ENCODE data around the gene PALM2AKAP2. TPM values are rescaled to one million over a fixed set of nuclear protein-coding genes. Genes with fewer than 3 reads are reported as not detected.

PALM2AKAP2 gene
- total RNA-seq, 2 experiments from 2014 or later, result not detected

GRCh38 chr9:109796078-109796477, 16.1 kb downstream of the PALM2AKAP2 start:
- H3K27me3 Mint-ChIP-seq (ENCODE audit: low read depth), result peaks cover 2% of the 10 kb centered on the region
- no peaks in the 10 kb centered on the region for H3K36me3 Mint-ChIP-seq (ENCODE audit: low read depth)
- ChIA-PET CTCF (no interaction called here), POLR2A (no interaction called here)
- H3K27ac Mint-ChIP-seq, result no peak overlapping the region
- H3K9me3 Mint-ChIP-seq (ENCODE audit: insufficient read depth), result no peaks in the 10 kb centered on the region
- ATAC-seq (no peak), DNase-seq (no peak)
- no peaks in the 10 kb centered on the region for H3K4me1 Mint-ChIP-seq (ENCODE audit: low read depth)
- no peak overlapping the region for H3K4me3 Mint-ChIP-seq

- DNase-seq (no peak), ATAC-seq (no peak)
- no peaks in the 10 kb centered on the region for H3K36me3 Mint-ChIP-seq (ENCODE audit: low read depth)
- ChIA-PET POLR2A (no interaction called here), CTCF (no interaction called here)
- no peaks in the 10 kb centered on the region for H3K9me3 Mint-ChIP-seq (ENCODE audit: insufficient read depth)
- no peaks in the 10 kb centered on the region for H3K4me1 Mint-ChIP-seq (ENCODE audit: low read depth)
- no peak overlapping the region for H3K4me3 Mint-ChIP-seq
- H3K27me3 Mint-ChIP-seq (ENCODE audit: low read depth), result peaks cover 2% of the 10 kb centered on the region
- H3K27ac Mint-ChIP-seq, result no peak overlapping the region
Measured at GRCh38 chr9:109797006-109797405, 17.0 kb downstream of the PALM2AKAP2 start.

- CTCF ChIA-PET, result no interaction called here
- DNase-seq (no peak), ATAC-seq (no peak)
- H3K27me3 Mint-ChIP-seq (ENCODE audit: low read depth), result peaks cover 2% of the 10 kb centered on the region
- H3K4me1 Mint-ChIP-seq (ENCODE audit: low read depth), result no peaks in the 10 kb centered on the region
- H3K27ac Mint-ChIP-seq, result no peak overlapping the region
- no peaks in the 10 kb centered on the region for H3K36me3 Mint-ChIP-seq (ENCODE audit: low read depth)
- POLR2A ChIA-PET, result no interaction called here
- no peak overlapping the region for H3K4me3 Mint-ChIP-seq
- no peaks in the 10 kb centered on the region for H3K9me3 Mint-ChIP-seq (ENCODE audit: insufficient read depth)
Measured at GRCh38 chr9:109797509-109797908, 17.5 kb downstream of the PALM2AKAP2 start.

GRCh38 chr9:109799141-109799540, 19.1 kb downstream of the PALM2AKAP2 start:
- Mint-ChIP-seq H3K9me3 (ENCODE audit: insufficient read depth) (no peaks in the 10 kb centered on the region), H3K36me3 (ENCODE audit: low read depth) (no peaks in the 10 kb centered on the region), H3K27me3 (ENCODE audit: low read depth) (peaks cover 4% of the 10 kb centered on the region), H3K4me1 (ENCODE audit: low read depth) (no peaks in the 10 kb centered on the region), H3K27ac (no peak overlapping the region), H3K4me3 (no peak overlapping the region)
- ChIA-PET CTCF (interaction anchor here (1.1 kb wide), 1 partner anchor 27 kb away, joined by 3 read pairs; no protein-coding TSS in a partner anchor), POLR2A (no interaction called here)
- DNase-seq (no peak), ATAC-seq (no peak)

GRCh38 chr9:109799792-109800191, 19.8 kb downstream of the PALM2AKAP2 start:
- no peaks in the 10 kb centered on the region for H3K36me3 Mint-ChIP-seq (ENCODE audit: low read depth)
- H3K27ac Mint-ChIP-seq, result no peak overlapping the region
- POLR2A ChIA-PET, result no interaction called here
- CTCF ChIA-PET, result no interaction called here
- no peaks in the 10 kb centered on the region for H3K4me1 Mint-ChIP-seq (ENCODE audit: low read depth)
- no peak overlapping the region for H3K4me3 Mint-ChIP-seq
- ATAC-seq, result no peak
- DNase-seq, result no peak
- H3K9me3 Mint-ChIP-seq (ENCODE audit: insufficient read depth), result no peaks in the 10 kb centered on the region
- peaks cover 4% of the 10 kb centered on the region for H3K27me3 Mint-ChIP-seq (ENCODE audit: low read depth)

- Mint-ChIP-seq H3K9me3 (ENCODE audit: insufficient read depth) (no peaks in the 10 kb centered on the region), H3K36me3 (ENCODE audit: low read depth) (no peaks in the 10 kb centered on the region), H3K4me3 (no peak overlapping the region), H3K27me3 (ENCODE audit: low read depth) (peaks cover 4% of the 10 kb centered on the region), H3K4me1 (ENCODE audit: low read depth) (no peaks in the 10 kb centered on the region), H3K27ac (no peak overlapping the region)
- ChIA-PET POLR2A (no interaction called here), CTCF (interaction anchor here (1.1 kb wide), 1 partner anchor 15 kb away, joined by 3 read pairs; no protein-coding TSS in a partner anchor)
- ATAC-seq (no peak), DNase-seq (no peak)
Measured at GRCh38 chr9:109801484-109801883, 21.5 kb downstream of the PALM2AKAP2 start.

- no peak overlapping the region for H3K4me3 Mint-ChIP-seq
- H3K9me3 Mint-ChIP-seq (ENCODE audit: insufficient read depth), result no peaks in the 10 kb centered on the region
- no peak for DNase-seq
- no peaks in the 10 kb centered on the region for H3K4me1 Mint-ChIP-seq (ENCODE audit: low read depth)
- H3K27ac Mint-ChIP-seq, result no peak overlapping the region
- no peak for ATAC-seq
- CTCF ChIA-PET, result no interaction called here
- POLR2A ChIA-PET, result no interaction called here
- H3K36me3 Mint-ChIP-seq (ENCODE audit: low read depth), result no peaks in the 10 kb centered on the region
- peaks cover 5% of the 10 kb centered on the region for H3K27me3 Mint-ChIP-seq (ENCODE audit: low read depth)
Measured at GRCh38 chr9:109802491-109802890, 22.5 kb downstream of the PALM2AKAP2 start.

- no peak overlapping the region for H3K4me3 Mint-ChIP-seq
- ChIA-PET POLR2A (no interaction called here), CTCF (interaction anchor here (2.9 kb wide), 1 partner anchor 13 kb away, joined by 11 read pairs; no protein-coding TSS in a partner anchor)
- no peaks in the 10 kb centered on the region for H3K36me3 Mint-ChIP-seq (ENCODE audit: low read depth)
- DNase-seq, result no peak
- ATAC-seq, result no peak
- H3K27ac Mint-ChIP-seq, result no peak overlapping the region
- H3K27me3 Mint-ChIP-seq (ENCODE audit: low read depth), result peaks cover 5% of the 10 kb centered on the region
- no peaks in the 10 kb centered on the region for H3K4me1 Mint-ChIP-seq (ENCODE audit: low read depth)
- no peaks in the 10 kb centered on the region for H3K9me3 Mint-ChIP-seq (ENCODE audit: insufficient read depth)
Measured at GRCh38 chr9:109805050-109805449, 25.1 kb downstream of the PALM2AKAP2 start.

- ATAC-seq (no peak), DNase-seq (no peak)
- Mint-ChIP-seq H3K27me3 (ENCODE audit: low read depth) (peaks cover 15% of the 10 kb centered on the region), H3K9me3 (ENCODE audit: insufficient read depth) (no peaks in the 10 kb centered on the region), H3K4me1 (ENCODE audit: low read depth) (no peaks in the 10 kb centered on the region), H3K27ac (no peak overlapping the region), H3K4me3 (no peak overlapping the region), H3K36me3 (ENCODE audit: low read depth) (no peaks in the 10 kb centered on the region)
- ChIA-PET POLR2A (no interaction called here), CTCF (interaction anchor here (1.2 kb wide), 1 partner anchor 10 kb away, joined by 3 read pairs; no protein-coding TSS in a partner anchor)
Measured at GRCh38 chr9:109806506-109807115, 26.6 kb downstream of the PALM2AKAP2 start.

- Mint-ChIP-seq H3K27me3 (ENCODE audit: low read depth) (peaks cover 10% of the 10 kb centered on the region), H3K27ac (no peak overlapping the region), H3K4me3 (no peak overlapping the region), H3K36me3 (ENCODE audit: low read depth) (no peaks in the 10 kb centered on the region), H3K4me1 (ENCODE audit: low read depth) (peaks cover 5% of the 10 kb centered on the region), H3K9me3 (ENCODE audit: insufficient read depth) (no peaks in the 10 kb centered on the region)
- no peak for ATAC-seq
- DNase-seq, result no peak
- ChIA-PET CTCF (no interaction called here), POLR2A (no interaction called here)
Measured at GRCh38 chr9:109811876-109812275, 31.9 kb downstream of the PALM2AKAP2 start.

- no peaks in the 10 kb centered on the region for H3K9me3 Mint-ChIP-seq (ENCODE audit: insufficient read depth)
- ATAC-seq (no peak), DNase-seq (no peak)
- H3K4me3 Mint-ChIP-seq, result no peak overlapping the region
- H3K4me1 Mint-ChIP-seq (ENCODE audit: low read depth), result peaks cover 5% of the 10 kb centered on the region
- H3K27me3 Mint-ChIP-seq (ENCODE audit: low read depth), result peaks cover 10% of the 10 kb centered on the region
- no peaks in the 10 kb centered on the region for H3K36me3 Mint-ChIP-seq (ENCODE audit: low read depth)
- CTCF ChIA-PET, result no interaction called here
- no peak overlapping the region for H3K27ac Mint-ChIP-seq
- POLR2A ChIA-PET, result no interaction called here
Measured at GRCh38 chr9:109812331-109812730, 32.3 kb downstream of the PALM2AKAP2 start.

GRCh38 chr9:109812818-109813281, 32.9 kb downstream of the PALM2AKAP2 start:
- ChIA-PET CTCF (no interaction called here), POLR2A (no interaction called here)
- Mint-ChIP-seq H3K4me3 (no peak overlapping the region), H3K27me3 (ENCODE audit: low read depth) (peaks cover 11% of the 10 kb centered on the region), H3K9me3 (ENCODE audit: insufficient read depth) (no peaks in the 10 kb centered on the region), H3K36me3 (ENCODE audit: low read depth) (no peaks in the 10 kb centered on the region), H3K4me1 (ENCODE audit: low read depth) (peaks cover 5% of the 10 kb centered on the region), H3K27ac (no peak overlapping the region)
- no peak for ATAC-seq
- DNase-seq, result no peak

GRCh38 chr9:109813303-109813702, 33.3 kb downstream of the PALM2AKAP2 start:
- Mint-ChIP-seq H3K4me3 (no peak overlapping the region), H3K9me3 (ENCODE audit: insufficient read depth) (no peaks in the 10 kb centered on the region), H3K27me3 (ENCODE audit: low read depth) (peaks cover 14% of the 10 kb centered on the region), H3K36me3 (ENCODE audit: low read depth) (no peaks in the 10 kb centered on the region), H3K4me1 (ENCODE audit: low read depth) (peaks cover 5% of the 10 kb centered on the region), H3K27ac (no peak overlapping the region)
- DNase-seq (no peak), ATAC-seq (no peak)
- CTCF ChIA-PET, result no interaction called here
- POLR2A ChIA-PET, result no interaction called here
